HCT116 (cell line): Measurements from ENCODE around the gene SH3BP4. TPM values are rescaled to one million over a fixed set of nuclear protein-coding genes. Genes with fewer than 3 reads are reported as not detected.
A peak's percentile ranks its signal among the peaks of the same experiment; 100 is the strongest.

ENCODE experiments used
- ATAC-seq: fragments of 200-7000 bp; cut with Tn5 transposase; 2 replicates; pipeline ENCODE4 v1.9.1; 2020; ENCODE audit warnings: mild to moderate bottlenecking, moderate library complexity
- BruUV-seq: library from RNA; stranded (reverse); fragments of 400-500 nt; replicated peaks from 2 replicates; lab custom pipeline; 2021; lab: Mats Ljungman, UMichigan
- CTCF ChIA-PET: fragments of 300-600 bp; sonication (Branson Sonifier 250); formaldehyde crosslinking; loops from one replicate; lab custom pipeline; 2021; ENCODE audit warnings: antibody characterized with exemption; lab: Charles Lee
- POLR2A ChIA-PET: fragments of 300-600, 350-600 bp; sonication (Branson Sonifier 250); formaldehyde crosslinking; loops from one replicate; lab custom pipeline; 2021; ENCODE audit warnings: antibody characterized with exemption; lab: Charles Lee
- RAD21 ChIA-PET, 2 experiments: fragments of 300-600 bp; sonication (Branson Sonifier 250); formaldehyde crosslinking; loops; one replicate each; lab custom pipeline; 2023; ENCODE audit warnings: low total read pairs in 2 of 2; ENCODE audit not compliant: uncharacterized antibody in 2 of 2, unreplicated experiment in 2 of 2, low non-redundant PET in 1 of 2; lab: Charles Lee
- DNase-seq: peaks from one replicate; pipeline ENCODE4 v3.0.0-alpha.2; 2010; ENCODE audit warnings: low read depth, low spot score
- H2AFZ ChIP-seq: fragments of 200-600 bp; shearing (Covaris generic), sonication (generic); 2 replicates; pipeline ENCODE4 v1.6.1; 2017; ENCODE audit warnings: low read depth, mixed run types, mixed read lengths, antibody characterized with exemption, low read length; ENCODE audit not compliant: poor library complexity, severe bottlenecking
- H3K27ac ChIP-seq: 2 replicates; pipeline ENCODE4 v1.5.1; 2012; ENCODE audit warnings: low read depth, low read length
- H3K27me3 ChIP-seq: fragments of 200-600 bp; sonication (generic); 2 replicates; pipeline ENCODE4 v1.6.1; 2016; ENCODE audit warnings: mixed run types, low read length, mixed read lengths; ENCODE audit not compliant: insufficient read depth
- H3K36me3 ChIP-seq, 2 experiments: fragments of 200-500 bp in 1 of 2; fragments of 200-600 bp in 1 of 2; sonication (Bioruptor generic) in 1 of 2; sonication (generic) in 1 of 2; 2 replicates each; pipeline versions ENCODE4 v1.5.1 to v1.6.1; 2014 to 2016; ENCODE audit warnings: low read length in 2 of 2, inconsistent platforms in 1 of 2, mixed read lengths in 1 of 2, mixed run types in 1 of 2; ENCODE audit not compliant: insufficient read depth in 2 of 2, control insufficient read depth in 1 of 2
- H3K4me1 ChIP-seq, 2 experiments: fragments of 200-600 bp in 1 of 2; sonication (generic) in 1 of 2; 2 replicates each; pipeline versions ENCODE4 v1.5.1 to v1.6.1; 2012 to 2017; ENCODE audit warnings: low read length in 2 of 2, inconsistent platforms in 1 of 2, mild to moderate bottlenecking in 1 of 2, mixed read lengths in 1 of 2, mixed run types in 1 of 2, moderate library complexity in 1 of 2; ENCODE audit not compliant: insufficient read depth in 2 of 2, control insufficient read depth in 1 of 2
- H3K4me2 ChIP-seq: fragments of 200-600 bp; sonication (generic); 2 replicates; pipeline ENCODE4 v1.6.1; 2017; ENCODE audit warnings: mixed run types, low read length, mixed read lengths
- H3K4me3 ChIP-seq, 2 experiments: fragments of 200-600 bp in 1 of 2; sonication (generic) in 1 of 2; replicated peaks in 1 of 2; 2 replicates each; pipeline ENCODE4 v1.5.1; 2011 to 2016; ENCODE audit warnings: low read length in 2 of 2, control low read depth in 1 of 2, low read depth in 1 of 2, mild to moderate bottlenecking in 1 of 2, mixed read lengths in 1 of 2, mixed run types in 1 of 2
- H3K79me2 ChIP-seq: fragments of 200-600 bp; sonication (generic); 2 replicates; pipeline ENCODE4 v1.6.1; 2017; ENCODE audit warnings: mild to moderate bottlenecking, mixed run types, low read length, moderate library complexity, mixed read lengths; ENCODE audit not compliant: insufficient read depth
- H3K9ac ChIP-seq: fragments of 200-600 bp; sonication (generic); 2 replicates; pipeline ENCODE4 v1.6.1; 2016; ENCODE audit warnings: low read length, mixed read lengths
- H3K9me2 ChIP-seq: fragments of 200-600 bp; sonication (generic), shearing (Covaris generic); 2 replicates; pipeline ENCODE4 v1.6.1; 2017; ENCODE audit warnings: mixed run types, mild to moderate bottlenecking, moderate library complexity; ENCODE audit not compliant: insufficient read depth
- H3K9me3 ChIP-seq, 2 experiments: fragments of 200-500 bp in 1 of 2; fragments of 200-600 bp in 1 of 2; sonication (Bioruptor generic) in 1 of 2; sonication (generic) in 1 of 2; 2 replicates each; pipeline ENCODE4 v1.6.1; 2014 to 2017; ENCODE audit warnings: low read length in 2 of 2, mixed read lengths in 2 of 2, inconsistent platforms in 1 of 2, low read depth in 1 of 2, mild to moderate bottlenecking in 1 of 2, mixed run types in 1 of 2, moderate library complexity in 1 of 2; ENCODE audit not compliant: control insufficient read depth in 1 of 2, insufficient read depth in 1 of 2
- H4K20me1 ChIP-seq: fragments of 200-600 bp; sonication (generic), shearing (Covaris generic); 2 replicates; pipeline ENCODE4 v1.6.1; 2017; ENCODE audit warnings: mixed run types, mild to moderate bottlenecking, moderate library complexity; ENCODE audit not compliant: insufficient read depth
- ATF3 ChIP-seq: IDR thresholded peaks from 2 replicates; pipeline ENCODE4 v1.6.1; 2012
- JUND ChIP-seq: IDR thresholded peaks from 2 replicates; pipeline ENCODE4 v1.6.1; 2012
- RAD21 ChIP-seq: IDR thresholded peaks from 2 replicates; pipeline ENCODE4 v1.6.1; 2012; ENCODE audit warnings: low read depth, mild to moderate bottlenecking
- REST ChIP-seq: IDR thresholded peaks from 2 replicates; pipeline ENCODE4 v1.6.1; 2012; ENCODE audit warnings: low read depth
- SIN3A ChIP-seq: IDR thresholded peaks from 2 replicates; pipeline ENCODE4 v1.6.1; 2012; ENCODE audit warnings: low read depth
- YY1 ChIP-seq: IDR thresholded peaks from 2 replicates; pipeline ENCODE4 v1.6.1; 2011; ENCODE audit warnings: low read length, low read depth, moderate library complexity, mild to moderate bottlenecking; ENCODE audit not compliant: insufficient replicate concordance; ENCODE audit errors: extremely low read depth
- intact Hi-C: fragments of 100-400 bp; cut with micrococcal nuclease; formaldehyde crosslinking; loops from 2 replicates; pipeline ENCODE4 v1.10.0; 2022
- total RNA-seq: library from RNA; stranded (reverse); gene quantifications from one replicate; pipeline ENCODE4 v1.2.1, GENCODE V29; 2021; ENCODE audit not compliant: unreplicated experiment
- TF ChIP-seq, protein P1 (sequence below): IDR thresholded peaks from 2 replicates; pipeline ENCODE4 v1.6.1; 2012

The SH3BP4 gene
- total RNA-seq, 1 experiment from 2014 or later: 32.9 TPM

DNA sequence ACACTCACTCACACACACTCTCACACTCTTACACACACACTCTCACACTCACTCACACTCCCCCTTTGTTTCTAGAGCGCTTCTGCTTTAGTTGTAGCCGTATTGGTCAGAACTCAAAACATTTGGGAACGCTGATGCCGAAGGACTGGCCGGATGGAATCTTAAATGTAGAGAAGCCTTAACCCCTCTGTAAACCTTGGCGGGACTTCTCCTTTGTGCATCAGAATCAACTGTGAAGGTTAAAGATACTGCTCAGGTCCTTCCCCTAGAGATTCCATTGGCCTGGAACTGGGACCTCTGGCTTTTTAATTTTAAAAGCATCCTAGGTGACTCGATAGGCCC lies 18.3 kb downstream of the SH3BP4 start:
- DNase-seq: no peak
- TSS peak; percentile 13 for BruUV-seq
- ATAC-seq: peak; percentile 70
- H3K27me3 ChIP-seq: no peaks in the 10 kb centered on the region
- TF ChIP-seq REST (no peak), YY1 (no peak), SIN3A (no peak), ATF3 (no peak), RAD21 (no peak), JUND (no peak)
- TF ChIP-seq, protein P1, sequence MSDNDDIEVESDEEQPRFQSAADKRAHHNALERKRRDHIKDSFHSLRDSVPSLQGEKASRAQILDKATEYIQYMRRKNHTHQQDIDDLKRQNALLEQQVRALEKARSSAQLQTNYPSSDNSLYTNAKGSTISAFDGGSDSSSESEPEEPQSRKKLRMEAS: no peak
- TF ChIP-seq, all 23 proteins: peak for 0
- intact Hi-C loops: no loop called here
- ChIA-PET RAD21 (no interaction called here), POLR2A (no interaction called here), CTCF (no interaction called here)
- peaks cover 87% of the 10 kb centered on the region for H3K79me2 ChIP-seq
- peak overlapping the region; percentile 49 for H3K9ac ChIP-seq
- no peaks in the 10 kb centered on the region for H3K36me3 ChIP-seq
- H3K9me3 ChIP-seq: no peaks in the 10 kb centered on the region
- peaks cover 68 to 88% of the 10 kb centered on the region in 2 experiments for H3K4me1 ChIP-seq
- peak overlapping the region; percentile 68 for H3K27ac ChIP-seq
- H4K20me1 ChIP-seq: peaks cover 6% of the 10 kb centered on the region; the same call in 1 of the 2 replicates
- H3K9me2 ChIP-seq: no peaks in the 10 kb centered on the region
- no peak overlapping the region for H2AFZ ChIP-seq
- peak overlapping the region in 1 of 2 experiments; percentile 35; a peak in 3 of 4 replicates for H3K4me3 ChIP-seq
- peak overlapping the region; percentile 74 for H3K4me2 ChIP-seq
